ENCODE results near the gene KRT85.

KRT85 gene

GRCh38 chr12:52371716-52372115 is 4.4 kb upstream of the KRT85 start:
- TF ChIP-seq SIN3A (IDR thresholded peaks at IDR 0.05; ENCODE audit: borderline replicate concordance, insufficient read depth, low read length) (no peak), FOXP2 (optimal IDR thresholded peaks at IDR 0.05; ENCODE audit: borderline replicate concordance, extremely low read depth, extremely low read length, insufficient read depth) (no peak), REST (IDR thresholded peaks at IDR 0.05; ENCODE audit: insufficient read depth in 1 of 2, low read depth in 2 of 2, low read length in 2 of 2) (no peak), TAF1 (IDR thresholded peaks at IDR 0.05; ENCODE audit: borderline replicate concordance, insufficient read depth, low read length) (no peak), POLR2AphosphoS5 (IDR thresholded peaks at IDR 0.05; ENCODE audit: low read depth, low read length) (no peak)

DNA sequence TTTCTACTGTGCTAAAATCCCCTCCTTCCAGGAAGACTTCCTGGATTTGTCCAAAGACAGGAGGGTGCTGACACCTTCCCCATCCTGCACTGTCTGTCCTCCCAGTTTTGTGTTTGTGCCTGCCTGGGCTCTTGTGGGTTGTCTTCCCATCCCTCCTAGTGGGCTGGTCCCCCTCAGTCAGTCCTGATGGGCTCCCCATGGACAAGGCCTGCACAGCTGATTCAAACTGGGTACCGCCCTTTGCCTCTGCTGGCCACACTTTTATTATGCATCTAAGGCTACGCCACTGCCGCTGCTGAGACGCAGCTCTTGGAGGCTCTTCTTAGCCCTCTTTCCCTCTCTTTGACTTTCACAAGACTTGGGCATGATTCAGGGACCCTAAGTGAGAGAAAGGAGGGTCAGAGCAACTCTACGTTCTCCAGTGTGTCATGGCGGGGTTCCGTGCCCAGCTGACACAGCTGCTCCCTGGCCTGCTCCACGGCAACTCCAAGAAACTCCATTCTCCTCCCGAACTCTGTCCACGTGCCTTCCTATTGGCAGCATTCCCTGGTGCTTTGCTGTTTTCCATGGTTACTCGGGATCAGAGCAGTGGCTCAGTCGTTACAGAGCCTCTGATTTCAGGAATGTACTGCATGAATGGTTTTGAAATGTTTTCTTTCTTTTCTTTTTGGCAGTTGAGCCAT is 3.8 kb upstream of the KRT85 start:
- no peak for TF ChIP-seq REST (IDR thresholded peaks at IDR 0.05; ENCODE audit: insufficient read depth in 1 of 2, low read depth in 2 of 2, low read length in 2 of 2)
- no peak for TF ChIP-seq TAF1 (IDR thresholded peaks at IDR 0.05; ENCODE audit: borderline replicate concordance, insufficient read depth, low read length)
- TF ChIP-seq POLR2AphosphoS5 (IDR thresholded peaks at IDR 0.05; ENCODE audit: low read depth, low read length), result no peak
- no peak for TF ChIP-seq FOXP2 (optimal IDR thresholded peaks at IDR 0.05; ENCODE audit: borderline replicate concordance, extremely low read depth, extremely low read length, insufficient read depth)
- TF ChIP-seq SIN3A (IDR thresholded peaks at IDR 0.05; ENCODE audit: borderline replicate concordance, insufficient read depth, low read length), result no peak

- TF ChIP-seq TAF1 (IDR thresholded peaks at IDR 0.05; ENCODE audit: borderline replicate concordance, insufficient read depth, low read length), result no peak
- TF ChIP-seq REST (IDR thresholded peaks at IDR 0.05; ENCODE audit: insufficient read depth in 1 of 2, low read depth in 2 of 2, low read length in 2 of 2), result no peak
- TF ChIP-seq SIN3A (IDR thresholded peaks at IDR 0.05; ENCODE audit: borderline replicate concordance, insufficient read depth, low read length), result no peak
- no peak for TF ChIP-seq POLR2AphosphoS5 (IDR thresholded peaks at IDR 0.05; ENCODE audit: low read depth, low read length)
- no peak for TF ChIP-seq FOXP2 (optimal IDR thresholded peaks at IDR 0.05; ENCODE audit: borderline replicate concordance, extremely low read depth, extremely low read length, insufficient read depth)
Observed at GRCh38 chr12:52369809-52370208, 2.5 kb upstream of the KRT85 start.

GRCh38 chr12:52369211-52369610 is 1.9 kb upstream of the KRT85 start:
- TF ChIP-seq SIN3A (IDR thresholded peaks at IDR 0.05; ENCODE audit: borderline replicate concordance, insufficient read depth, low read length), result no peak
- no peak for TF ChIP-seq REST (IDR thresholded peaks at IDR 0.05; ENCODE audit: insufficient read depth in 1 of 2, low read depth in 2 of 2, low read length in 2 of 2)
- no peak for TF ChIP-seq FOXP2 (optimal IDR thresholded peaks at IDR 0.05; ENCODE audit: borderline replicate concordance, extremely low read depth, extremely low read length, insufficient read depth)

GRCh38 chr12:52368508-52368907 is 1.2 kb upstream of the KRT85 start:
- TF ChIP-seq POLR2AphosphoS5 (IDR thresholded peaks at IDR 0.05; ENCODE audit: low read depth, low read length) (no peak), REST (IDR thresholded peaks at IDR 0.05; ENCODE audit: insufficient read depth in 1 of 2, low read depth in 2 of 2, low read length in 2 of 2) (no peak), SIN3A (IDR thresholded peaks at IDR 0.05; ENCODE audit: borderline replicate concordance, insufficient read depth, low read length) (no peak), FOXP2 (optimal IDR thresholded peaks at IDR 0.05; ENCODE audit: borderline replicate concordance, extremely low read depth, extremely low read length, insufficient read depth) (no peak), TAF1 (IDR thresholded peaks at IDR 0.05; ENCODE audit: borderline replicate concordance, insufficient read depth, low read length) (no peak)
